CD14-positive monocyte (primary cell): ENCODE results near the gene FDXACB1. TPM values are rescaled to one million over a fixed set of nuclear protein-coding genes. Genes with fewer than 3 reads are reported as not detected.

Source experiments
- DNase-seq, 3 donors: peaks; one replicate each; pipeline ENCODE4 v3.0.0-alpha.2; 2011 to 2022
- H2AFZ ChIP-seq: 2 replicates; pipeline ENCODE4 v1.6.0; 2012; ENCODE audit warnings: mild to moderate bottlenecking, low read depth, low read length, inconsistent platforms; ENCODE audit not compliant: insufficient read depth, poor library complexity, severe bottlenecking
- H3K27ac ChIP-seq, 2 donors: 1 replicate in 1 of 2; 2 replicates in 1 of 2; pipeline ENCODE4 v1.5.1; 2012 to 2013; ENCODE audit warnings: low read length in 2 of 2, control low read depth in 1 of 2, inconsistent platforms in 1 of 2, low read depth in 1 of 2, mild to moderate bottlenecking in 1 of 2
- H3K27me3 ChIP-seq, 2 donors: one replicate each; pipeline versions ENCODE4 v1.6.0 to v1.6.1; 2011 to 2013; ENCODE audit warnings: low read length in 2 of 2; ENCODE audit not compliant: control insufficient read depth in 2 of 2, insufficient read depth in 2 of 2
- H3K36me3 ChIP-seq, 2 donors: replicated peaks in 1 of 2; 1 replicate in 1 of 2; 2 replicates in 1 of 2; pipeline versions ENCODE4 v1.5.1 to v1.6.1; 2012 to 2013; ENCODE audit warnings: low read length in 2 of 2, control low read depth in 1 of 2, inconsistent platforms in 1 of 2, mild to moderate bottlenecking in 1 of 2; ENCODE audit not compliant: insufficient read depth in 2 of 2, control insufficient read depth in 1 of 2
- H3K4me1 ChIP-seq, 2 donors: 1 replicate in 1 of 2; 2 replicates in 1 of 2; pipeline versions ENCODE4 v1.5.1 to v1.6.1; 2012 to 2013; ENCODE audit warnings: low read length in 2 of 2, control low read depth in 1 of 2, inconsistent platforms in 1 of 2, mild to moderate bottlenecking in 1 of 2, moderate library complexity in 1 of 2; ENCODE audit not compliant: insufficient read depth in 2 of 2, control insufficient read depth in 1 of 2
- H3K4me2 ChIP-seq: replicated peaks from 2 replicates; pipeline ENCODE3; 2012; ENCODE audit warnings: low read length, moderate library complexity, mild to moderate bottlenecking; ENCODE audit not compliant: poor library complexity, severe bottlenecking; ENCODE audit errors: extremely low read depth
- H3K4me3 ChIP-seq, 3 experiments: fragments of 200-600 bp in 1 of 3; sonication (generic) in 1 of 3; replicated peaks in 1 of 3; 1 replicate in 2 of 3; 2 replicates in 1 of 3; pipeline ENCODE4 v1.5.1; 2011 to 2013; ENCODE audit warnings: low read length in 3 of 3, mild to moderate bottlenecking in 3 of 3, control low read depth in 2 of 3, low read depth in 2 of 3, inconsistent platforms in 1 of 3, moderate library complexity in 1 of 3
- H3K79me2 ChIP-seq: 2 replicates; pipeline ENCODE4 v1.6.0; 2012; ENCODE audit warnings: mild to moderate bottlenecking, control low read depth, inconsistent platforms, low read length, moderate library complexity; ENCODE audit not compliant: insufficient read depth
- H3K9ac ChIP-seq: 2 replicates; pipeline ENCODE4 v1.6.0; 2017; ENCODE audit warnings: low read length, mild to moderate bottlenecking; ENCODE audit not compliant: insufficient read depth, poor library complexity, severe bottlenecking
- H3K9me3 ChIP-seq, 2 donors: replicated peaks in 1 of 2; 1 replicate in 1 of 2; 2 replicates in 1 of 2; pipeline versions ENCODE4 v1.5.1 to v1.6.1; 2012 to 2013; ENCODE audit warnings: low read length in 2 of 2, control low read depth in 1 of 2; ENCODE audit not compliant: control insufficient read depth in 1 of 2, insufficient read depth in 1 of 2
- H4K20me1 ChIP-seq: 2 replicates; pipeline ENCODE4 v1.6.0; 2012; ENCODE audit warnings: mild to moderate bottlenecking, low read length, control low read depth, moderate library complexity; ENCODE audit not compliant: insufficient read depth
- H3K27ac Mint-ChIP-seq, 7 donors: one replicate each; pipeline ENCODE4 v1.8.0; 2020; ENCODE audit warnings: mild to moderate bottlenecking in 7 of 7, mixed read lengths in 7 of 7, moderate library complexity in 6 of 7, inconsistent platforms in 2 of 7
- H3K27me3 Mint-ChIP-seq, 3 donors: one replicate each; pipeline ENCODE4 v1.8.0; 2021 to 2022; ENCODE audit warnings: low read depth in 3 of 3, mild to moderate bottlenecking in 3 of 3, mixed read lengths in 3 of 3, moderate library complexity in 3 of 3, inconsistent platforms in 1 of 3
- H3K36me3 Mint-ChIP-seq, 2 donors: one replicate each; pipeline ENCODE4 v1.8.0; 2020; ENCODE audit warnings: mixed read lengths in 2 of 2, inconsistent platforms in 1 of 2, mild to moderate bottlenecking in 1 of 2
- H3K4me1 Mint-ChIP-seq: one replicate; pipeline ENCODE4 v1.8.0; 2020; ENCODE audit warnings: mild to moderate bottlenecking, mixed read lengths
- H3K4me3 Mint-ChIP-seq, 2 donors: one replicate each; pipeline ENCODE4 v1.8.0; 2020; ENCODE audit warnings: mild to moderate bottlenecking in 2 of 2, mixed read lengths in 2 of 2, moderate library complexity in 1 of 2
- H3K9me3 Mint-ChIP-seq, 7 donors: one replicate each; pipeline ENCODE4 v1.8.0; 2020 to 2022; ENCODE audit warnings: mixed read lengths in 7 of 7, mild to moderate bottlenecking in 6 of 7, moderate library complexity in 6 of 7, inconsistent platforms in 2 of 7
- CTCF ChIP-seq: fragments of 200-600 bp; IDR thresholded peaks from one replicate; pipeline ENCODE4 v1.8.0; 2022; ENCODE audit warnings: antibody characterized with exemption, mild to moderate bottlenecking
- WGBS: methylation state at CpG from one replicate; pipeline ENCODE4 v1.1.5; 2013; ENCODE audit warnings: missing lambda C conversion rate; ENCODE audit not compliant: insufficient coverage; 5-methylcytosine and 5-hydroxymethylcytosine counted together
- intact Hi-C, 2 donors: fragments of 100-400 bp; cut with micrococcal nuclease; formaldehyde crosslinking; loops; one replicate each; pipeline versions ENCODE4 v1.15.0 to v1.15.1; 2023
- polyA plus RNA-seq, 3 donors: library from polyadenylated mRNA; depleted of rRNA in 1 of 3; unstranded in 2 of 3; stranded (reverse) in 1 of 3; fragments of 300-500 nt in 2 of 3; fragments of >200 nt in 1 of 3; fragmentation: Illumina TruSeq in 2 of 3; gene quantifications; 1 replicate in 2 of 3; 2 replicates in 1 of 3; pipeline ENCODE4 v1.2.3, GENCODE V29; 2012 to 2021

FDXACB1 gene
- polyA plus RNA-seq, 3 donors, result 1.9 to 2.3 (median 2.0) TPM

- no peak overlapping the region for H3K27ac Mint-ChIP-seq
- H3K4me3 Mint-ChIP-seq, result no peak overlapping the region
- no peak for DNase-seq
- H3K4me3 ChIP-seq, result no peak overlapping the region
- no peak overlapping the region for H3K9ac ChIP-seq
- no peak for TF ChIP-seq CTCF
- intact Hi-C loops, result no loop called here
- no peaks in the 10 kb centered on the region for H3K9me3 ChIP-seq
- H3K79me2 ChIP-seq, result no peaks in the 10 kb centered on the region
- H3K4me1 Mint-ChIP-seq, result peaks cover 6% of the 10 kb centered on the region
- no peaks in the 10 kb centered on the region for H4K20me1 ChIP-seq
- no peaks in the 10 kb centered on the region for H3K36me3 Mint-ChIP-seq
- no peak overlapping the region for H3K27ac ChIP-seq
- no peak overlapping the region for H2AFZ ChIP-seq
- H3K27me3 Mint-ChIP-seq, result peaks cover 37 to 50% (median 39%) of the 10 kb centered on the region in 3 donors
- H3K27me3 ChIP-seq, result peaks cover 8 to 26% of the 10 kb centered on the region in 2 donors
- H3K9me3 Mint-ChIP-seq, result peaks cover 0 to 2% (median 0%) of the 10 kb centered on the region in 7 donors
- peaks cover 2 to 8% of the 10 kb centered on the region in 2 donors for H3K4me1 ChIP-seq
- H3K36me3 ChIP-seq, result no peaks in the 10 kb centered on the region
- 20% methylated on average over 1 of the region's 1 CpG for WGBS
- H3K4me2 ChIP-seq, result no peak overlapping the region
Measured at GRCh38 chr11:111916768-111917167, 37.8 kb upstream of the FDXACB1 start.

DNA sequence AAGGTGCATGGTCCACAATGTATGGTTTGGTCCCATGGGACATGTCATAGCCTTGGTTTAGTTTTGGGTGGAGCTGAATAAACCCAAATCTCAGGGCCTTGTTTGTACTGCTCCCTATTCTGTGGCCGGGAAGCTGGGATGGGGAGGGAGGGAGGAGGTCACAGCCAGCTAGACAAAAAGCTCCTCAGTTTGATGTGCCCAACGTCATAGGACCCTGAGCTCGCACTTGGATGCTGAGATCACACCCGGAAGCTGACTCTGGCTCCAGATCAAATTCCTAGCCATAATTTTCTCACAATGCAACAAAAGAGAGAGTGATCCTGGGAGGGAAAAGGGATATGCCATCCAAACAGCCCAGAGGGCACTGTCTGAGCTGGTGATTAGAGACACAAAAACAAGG lies 35.0 kb upstream of the FDXACB1 start:
- DNase-seq, result no peak
- Mint-ChIP-seq H3K27ac (no peak overlapping the region), H3K4me1 (peaks cover 5% of the 10 kb centered on the region), H3K27me3 (peaks cover 50 to 63% (median 51%) of the 10 kb centered on the region in 3 donors), H3K36me3 (no peaks in the 10 kb centered on the region), H3K9me3 (peaks cover 0 to 2% (median 0%) of the 10 kb centered on the region in 7 donors), H3K4me3 (no peak overlapping the region)
- H3K27me3 ChIP-seq, result peaks cover 13 to 43% of the 10 kb centered on the region in 2 donors
- H3K4me2 ChIP-seq, result no peak overlapping the region
- H3K9ac ChIP-seq, result no peak overlapping the region
- H3K4me1 ChIP-seq, result peaks cover 0 to 5% of the 10 kb centered on the region in 2 donors
- no peaks in the 10 kb centered on the region for H3K9me3 ChIP-seq
- no peak overlapping the region for H3K4me3 ChIP-seq
- 75% methylated on average over 1 of the region's 4 CpGs for WGBS
- no peak overlapping the region for H2AFZ ChIP-seq
- intact Hi-C loops, result no loop called here
- H3K36me3 ChIP-seq, result no peaks in the 10 kb centered on the region
- H4K20me1 ChIP-seq, result no peaks in the 10 kb centered on the region
- no peak for TF ChIP-seq CTCF
- no peaks in the 10 kb centered on the region for H3K79me2 ChIP-seq
- H3K27ac ChIP-seq, result no peak overlapping the region
